Adrenal gland (tissue), 5 donors: ENCODE measurements around the gene CCNY.

Experiments used
- POLR2A ChIP-seq, 2 donors: fragments of 450-650 bp; IDR thresholded peaks; one replicate each; pipeline ENCODE4 v1.6.1; 2017; ENCODE audit warnings: antibody characterized with exemption in 2 of 2, mild to moderate bottlenecking in 2 of 2, moderate library complexity in 1 of 2
- TF ChIP-seq, protein P1 (sequence below), 6 experiments: fragments of 450-650 bp in 4 of 6; fragments of 200-600 bp in 2 of 6; sonication (generic) in 1 of 6; IDR thresholded peaks; 1 replicate in 5 of 6; 2 replicates in 1 of 6; pipeline versions ENCODE4 v1.5.1 to v1.8.0; 2016 to 2021; ENCODE audit warnings: antibody characterized with exemption in 6 of 6, mild to moderate bottlenecking in 2 of 6, moderate library complexity in 1 of 6
- donor health status: DM: no; HTN: no; CAD: no.

DNA sequence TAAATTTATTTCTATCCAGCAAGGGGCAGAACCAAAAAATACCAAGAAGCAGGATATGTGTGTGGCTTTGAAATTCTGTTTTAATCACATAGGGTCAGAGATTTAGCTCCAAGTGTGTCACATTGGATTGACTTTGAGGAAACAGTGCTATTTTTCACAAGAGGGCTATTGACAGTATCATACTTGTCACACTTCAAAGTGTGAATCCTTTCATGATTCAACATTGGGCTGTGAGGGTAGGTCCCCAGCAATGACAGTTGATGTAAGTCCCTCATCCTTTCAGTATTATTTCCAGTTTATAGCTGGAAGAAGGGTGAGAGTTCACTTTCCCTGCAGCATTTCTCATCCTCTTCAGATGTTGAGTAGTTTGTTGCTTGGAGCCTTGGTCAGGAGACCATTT lies 7.4 kb downstream of the CCNY start:
- TF ChIP-seq, protein P1, sequence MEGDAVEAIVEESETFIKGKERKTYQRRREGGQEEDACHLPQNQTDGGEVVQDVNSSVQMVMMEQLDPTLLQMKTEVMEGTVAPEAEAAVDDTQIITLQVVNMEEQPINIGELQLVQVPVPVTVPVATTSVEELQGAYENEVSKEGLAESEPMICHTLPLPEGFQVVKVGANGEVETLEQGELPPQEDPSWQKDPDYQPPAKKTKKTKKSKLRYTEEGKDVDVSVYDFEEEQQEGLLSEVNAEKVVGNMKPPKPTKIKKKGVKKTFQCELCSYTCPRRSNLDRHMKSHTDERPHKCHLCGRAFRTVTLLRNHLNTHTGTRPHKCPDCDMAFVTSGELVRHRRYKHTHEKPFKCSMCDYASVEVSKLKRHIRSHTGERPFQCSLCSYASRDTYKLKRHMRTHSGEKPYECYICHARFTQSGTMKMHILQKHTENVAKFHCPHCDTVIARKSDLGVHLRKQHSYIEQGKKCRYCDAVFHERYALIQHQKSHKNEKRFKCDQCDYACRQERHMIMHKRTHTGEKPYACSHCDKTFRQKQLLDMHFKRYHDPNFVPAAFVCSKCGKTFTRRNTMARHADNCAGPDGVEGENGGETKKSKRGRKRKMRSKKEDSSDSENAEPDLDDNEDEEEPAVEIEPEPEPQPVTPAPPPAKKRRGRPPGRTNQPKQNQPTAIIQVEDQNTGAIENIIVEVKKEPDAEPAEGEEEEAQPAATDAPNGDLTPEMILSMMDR (IDR thresholded peaks at IDR 0.05), result no peak
- TF ChIP-seq POLR2A (IDR thresholded peaks at IDR 0.05), result no peak
